ENCODE measurements around the gene EIF1AX.

Gene EIF1AX

DNA sequence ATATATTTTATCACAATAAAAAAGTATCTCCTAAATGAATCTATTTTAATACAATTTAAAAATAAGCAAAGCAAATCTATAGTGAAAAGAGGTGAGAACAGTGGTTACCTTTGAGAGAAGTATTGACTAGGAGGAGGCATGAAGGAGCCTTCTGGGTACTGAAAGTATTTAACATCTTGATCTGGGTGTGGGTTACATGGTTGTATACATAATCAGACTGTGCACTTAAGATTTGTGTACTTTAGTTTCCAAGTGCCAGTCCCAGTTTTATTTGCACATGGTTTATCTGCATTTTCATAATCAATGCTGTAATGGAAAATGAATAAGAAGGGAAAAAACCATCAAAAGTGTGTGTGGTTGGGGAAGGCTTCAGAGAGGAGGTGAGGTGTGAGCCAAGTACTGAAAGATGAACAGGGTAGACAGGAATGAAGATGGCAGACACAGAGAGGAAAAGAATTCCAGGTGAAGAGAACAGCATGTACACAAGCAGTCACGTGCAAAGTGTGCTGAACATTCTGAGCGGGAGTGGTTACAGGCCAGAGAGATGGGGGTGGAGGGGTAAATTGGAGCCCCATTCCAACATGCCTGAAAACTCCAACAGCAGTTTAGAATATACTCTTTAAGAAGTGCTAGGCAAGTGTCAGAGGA, 39.6 kb downstream of the EIF1AX start:
- no peaks in the 10 kb centered on the region for H3K9me3 Mint-ChIP-seq (ENCODE audit: low read depth)
- H3K4me1 Mint-ChIP-seq (ENCODE audit: low read depth): peaks cover 4% of the 10 kb centered on the region
- H3K36me3 Mint-ChIP-seq: no peaks in the 10 kb centered on the region
- no peaks in the 10 kb centered on the region for H3K27me3 Mint-ChIP-seq
- H3K4me3 Mint-ChIP-seq: no peak overlapping the region
- no peak overlapping the region for H3K27ac Mint-ChIP-seq

DNA sequence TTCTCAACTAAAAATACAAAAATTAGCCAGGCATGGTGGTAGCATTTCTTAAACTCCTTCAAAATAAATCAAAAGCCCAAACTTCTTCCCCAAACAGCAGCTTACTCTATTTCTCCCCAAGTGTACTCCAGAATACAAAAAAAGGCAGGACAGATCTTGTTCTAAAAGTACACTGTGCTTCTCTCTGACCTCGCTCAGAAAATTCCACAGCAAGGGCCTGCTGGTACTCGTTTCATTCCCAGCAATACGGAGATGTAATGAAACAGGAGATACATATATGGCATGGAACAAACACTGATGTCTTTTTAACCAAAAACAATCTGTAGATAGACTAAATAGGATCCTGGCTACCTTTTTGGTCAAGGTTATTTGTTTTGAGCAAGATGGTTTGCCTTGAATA, 50.1 kb downstream of the EIF1AX start:
- no peaks in the 10 kb centered on the region for H3K27me3 Mint-ChIP-seq
- no peak overlapping the region for H3K4me3 Mint-ChIP-seq
- H3K4me1 Mint-ChIP-seq (ENCODE audit: low read depth): no peaks in the 10 kb centered on the region
- H3K27ac Mint-ChIP-seq: no peak overlapping the region
- H3K36me3 Mint-ChIP-seq: no peaks in the 10 kb centered on the region
- no peaks in the 10 kb centered on the region for H3K9me3 Mint-ChIP-seq (ENCODE audit: low read depth)

DNA sequence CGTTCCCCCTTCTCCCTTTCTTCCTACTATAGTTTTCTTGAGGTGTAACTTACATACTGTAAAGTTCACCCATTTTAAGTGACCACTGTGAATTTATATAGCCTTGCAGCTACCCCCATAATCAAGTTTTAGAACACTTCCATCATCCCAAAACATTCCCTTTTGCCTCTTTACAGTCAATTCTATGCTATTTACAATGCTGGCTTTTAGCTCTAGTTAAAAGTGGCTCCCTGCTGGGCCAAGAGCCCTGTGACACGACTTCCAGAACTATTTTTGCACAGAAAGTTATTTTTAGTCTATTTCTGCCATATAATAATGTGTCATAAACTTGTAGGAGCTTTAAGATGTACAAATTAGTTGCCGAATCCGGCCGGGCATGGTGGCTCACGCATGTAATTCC, 51.8 kb downstream of the EIF1AX start:
- H3K36me3 Mint-ChIP-seq: no peaks in the 10 kb centered on the region
- no peak overlapping the region for H3K27ac Mint-ChIP-seq
- H3K4me3 Mint-ChIP-seq: no peak overlapping the region
- H3K27me3 Mint-ChIP-seq: no peaks in the 10 kb centered on the region
- no peaks in the 10 kb centered on the region for H3K9me3 Mint-ChIP-seq (ENCODE audit: low read depth)
- no peaks in the 10 kb centered on the region for H3K4me1 Mint-ChIP-seq (ENCODE audit: low read depth)

DNA sequence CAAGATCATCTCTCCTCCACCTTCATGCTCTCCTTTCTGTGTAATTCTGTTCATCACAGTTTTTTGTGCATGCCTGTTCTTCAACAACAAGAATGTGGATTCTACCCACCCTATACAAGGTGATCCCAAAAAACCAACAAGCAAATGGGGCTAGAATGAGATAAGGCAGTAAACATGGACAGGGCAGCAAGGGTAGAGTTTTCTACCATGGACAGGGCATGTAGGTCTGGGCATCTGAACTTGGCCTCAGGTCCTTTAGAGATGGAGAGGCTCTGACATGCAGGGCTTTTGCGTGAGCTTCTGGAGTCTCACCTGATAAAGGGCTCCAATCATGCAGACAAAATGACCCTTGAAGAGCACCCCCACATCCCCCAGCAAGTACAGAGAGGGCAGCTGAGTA, 61.4 kb downstream of the EIF1AX start:
- H3K4me3 Mint-ChIP-seq: no peak overlapping the region
- H3K9me3 Mint-ChIP-seq (ENCODE audit: low read depth): no peaks in the 10 kb centered on the region
- H3K4me1 Mint-ChIP-seq (ENCODE audit: low read depth): no peaks in the 10 kb centered on the region
- no peak overlapping the region for H3K27ac Mint-ChIP-seq
- no peaks in the 10 kb centered on the region for H3K36me3 Mint-ChIP-seq
- H3K27me3 Mint-ChIP-seq: no peaks in the 10 kb centered on the region

All from activated naive CD8-positive, alpha-beta T cell (primary cell).